HL-60 (cell line): Measurements from ENCODE around the gene GP9.

Experiments
- POLR2AphosphoS5 ChIP-seq: IDR thresholded peaks from 2 replicates; pipeline ENCODE4 v1.6.1; 2012; ENCODE audit warnings: low read depth
- REST ChIP-seq: IDR thresholded peaks from 2 replicates; pipeline ENCODE4 v1.6.1; 2012; ENCODE audit warnings: low read depth; ENCODE audit not compliant: insufficient replicate concordance
- TF ChIP-seq, protein P1 (sequence below): IDR thresholded peaks from one replicate; pipeline ENCODE4 v1.5.1; 2011; ENCODE audit warnings: low read length, control low read depth, inconsistent platforms; ENCODE audit not compliant: insufficient read depth

DNA sequence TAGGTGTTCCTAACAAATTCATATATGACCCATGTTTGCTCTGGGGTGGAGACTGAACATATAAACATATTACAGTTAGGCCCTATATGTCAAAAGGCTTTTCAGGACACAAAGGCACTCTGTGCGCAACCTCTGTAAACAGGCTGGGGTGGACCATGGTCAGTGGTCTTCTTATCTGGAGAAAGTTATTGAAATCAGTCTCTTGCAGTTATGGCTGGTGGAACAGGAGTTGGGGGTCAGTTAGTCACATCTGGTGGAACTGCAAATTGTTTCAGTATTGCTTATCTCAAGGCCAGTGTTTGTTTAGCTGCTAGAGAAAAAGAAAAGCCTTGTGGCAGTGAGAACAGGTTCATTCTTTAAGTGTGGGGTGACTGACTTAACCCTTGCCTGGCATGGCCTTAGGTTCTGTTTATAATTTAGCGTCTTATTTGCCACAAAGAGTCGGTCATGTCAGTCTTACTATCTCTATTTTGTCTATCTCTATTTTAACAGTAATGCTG is 5.9 kb upstream of the GP9 start:
- TF ChIP-seq, protein P1, sequence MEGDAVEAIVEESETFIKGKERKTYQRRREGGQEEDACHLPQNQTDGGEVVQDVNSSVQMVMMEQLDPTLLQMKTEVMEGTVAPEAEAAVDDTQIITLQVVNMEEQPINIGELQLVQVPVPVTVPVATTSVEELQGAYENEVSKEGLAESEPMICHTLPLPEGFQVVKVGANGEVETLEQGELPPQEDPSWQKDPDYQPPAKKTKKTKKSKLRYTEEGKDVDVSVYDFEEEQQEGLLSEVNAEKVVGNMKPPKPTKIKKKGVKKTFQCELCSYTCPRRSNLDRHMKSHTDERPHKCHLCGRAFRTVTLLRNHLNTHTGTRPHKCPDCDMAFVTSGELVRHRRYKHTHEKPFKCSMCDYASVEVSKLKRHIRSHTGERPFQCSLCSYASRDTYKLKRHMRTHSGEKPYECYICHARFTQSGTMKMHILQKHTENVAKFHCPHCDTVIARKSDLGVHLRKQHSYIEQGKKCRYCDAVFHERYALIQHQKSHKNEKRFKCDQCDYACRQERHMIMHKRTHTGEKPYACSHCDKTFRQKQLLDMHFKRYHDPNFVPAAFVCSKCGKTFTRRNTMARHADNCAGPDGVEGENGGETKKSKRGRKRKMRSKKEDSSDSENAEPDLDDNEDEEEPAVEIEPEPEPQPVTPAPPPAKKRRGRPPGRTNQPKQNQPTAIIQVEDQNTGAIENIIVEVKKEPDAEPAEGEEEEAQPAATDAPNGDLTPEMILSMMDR = no peak
- no peak for TF ChIP-seq POLR2AphosphoS5
- no peak for TF ChIP-seq REST
